HUDEP-2 (cell line): ENCODE data around the gene MLXIP.
A peak's percentile ranks its signal among the peaks of the same experiment; 100 is the strongest.

Source experiments
- DNase-seq, 76 experiments: peaks; one replicate each; lab custom pipeline; 2025; ENCODE audit not compliant: unreplicated experiment in 76 of 76; lab: John Stamatoyannopoulos, UW

Gene MLXIP

DNA sequence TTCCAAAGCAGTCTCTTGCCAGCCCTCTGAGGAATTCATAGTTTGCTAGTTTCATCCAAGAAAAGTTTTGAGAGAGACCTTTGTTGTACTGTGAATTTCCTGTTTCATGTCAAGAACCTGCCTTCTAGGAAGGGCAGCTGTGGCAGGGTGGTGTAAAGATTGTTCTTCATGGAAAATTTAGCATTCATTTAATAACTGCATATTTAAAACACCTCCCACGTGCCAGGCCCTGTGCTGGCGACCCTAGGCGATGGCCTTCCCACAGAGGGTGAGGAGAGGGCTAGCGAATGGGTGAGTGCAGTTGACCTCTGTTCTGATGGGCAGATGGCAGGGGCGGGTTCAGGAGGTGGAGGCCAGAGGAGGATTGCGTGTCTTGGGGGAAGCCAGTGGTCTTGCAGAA, 43.2 kb downstream of the MLXIP start:
- DNase-seq = no peak

DNA sequence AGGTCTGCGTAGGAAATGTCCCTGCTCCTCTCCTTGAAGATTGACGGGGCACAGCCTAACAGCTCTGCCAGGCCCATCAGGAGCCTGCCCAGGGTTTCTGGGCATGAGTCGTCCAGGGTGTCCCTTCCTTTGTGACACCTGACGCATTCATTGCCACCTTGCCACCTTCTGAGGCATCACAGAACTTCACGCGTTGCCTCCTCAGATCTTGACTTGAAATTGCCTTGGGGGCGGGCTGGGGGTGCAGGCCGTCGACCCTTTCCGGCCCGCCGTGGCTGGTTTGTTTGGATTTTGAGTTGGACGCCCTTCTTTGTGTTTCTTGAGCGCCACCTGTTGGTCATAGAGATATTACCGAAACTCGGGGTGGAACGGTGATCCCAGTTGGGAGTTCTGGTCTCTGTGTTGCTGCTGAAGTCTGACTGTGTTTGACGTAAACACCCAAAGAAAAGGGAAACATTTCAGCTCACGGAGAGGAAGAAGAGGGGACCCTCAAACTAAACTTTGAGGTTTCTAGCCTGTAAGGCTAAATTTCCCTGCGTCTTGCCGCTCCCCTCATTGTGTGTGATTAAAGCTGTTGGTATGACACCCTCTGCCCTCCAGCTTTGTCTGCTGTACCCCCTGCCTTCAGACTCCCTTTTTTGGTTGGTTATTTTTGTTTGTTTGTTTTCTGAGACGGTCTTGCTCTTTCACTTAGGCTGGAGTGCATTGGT, 44.6 kb downstream of the MLXIP start:
- peak in 59 of 76 experiments; percentile 7 to 76 (median 42) for DNase-seq

DNA sequence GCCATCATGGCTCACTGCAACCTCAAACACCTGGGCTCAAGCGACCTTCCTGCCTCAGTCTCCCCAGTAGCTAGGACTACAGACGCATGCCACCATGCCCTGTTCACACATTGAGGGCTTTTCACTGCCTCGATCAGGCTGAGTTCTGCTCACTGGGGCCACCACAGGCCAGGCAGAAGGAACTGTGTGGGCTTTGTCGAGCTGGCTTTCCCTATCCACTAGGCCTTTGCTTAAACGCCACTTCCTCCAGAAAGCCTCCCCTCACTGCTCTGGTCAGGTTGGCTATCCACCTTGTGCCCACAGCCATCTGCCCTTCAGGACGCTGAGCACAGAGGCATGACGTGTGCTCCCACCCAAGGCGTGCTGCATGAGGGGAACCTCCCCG, 45.2 kb downstream of the MLXIP start:
- no peak for DNase-seq

DNA sequence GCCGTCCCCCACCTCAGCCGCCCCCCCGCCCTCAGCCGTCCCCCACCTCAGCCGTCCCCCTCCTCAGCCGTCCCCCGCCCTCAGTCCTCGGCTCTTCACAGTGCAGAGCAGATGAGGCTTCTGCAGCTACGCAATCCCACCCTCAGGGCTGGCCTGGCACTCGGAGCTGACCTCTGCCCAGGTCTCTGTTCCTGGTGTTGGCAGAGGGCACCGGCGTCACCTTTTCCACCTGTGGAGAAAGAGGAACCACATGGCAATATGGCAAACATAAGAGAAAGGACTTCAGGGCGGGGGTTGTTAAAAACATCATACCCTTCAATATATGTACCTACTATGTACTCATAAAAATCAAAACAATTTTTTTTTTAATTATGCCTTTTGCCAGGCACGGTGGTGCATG, 45.8 kb downstream of the MLXIP start:
- DNase-seq = no peak

DNA sequence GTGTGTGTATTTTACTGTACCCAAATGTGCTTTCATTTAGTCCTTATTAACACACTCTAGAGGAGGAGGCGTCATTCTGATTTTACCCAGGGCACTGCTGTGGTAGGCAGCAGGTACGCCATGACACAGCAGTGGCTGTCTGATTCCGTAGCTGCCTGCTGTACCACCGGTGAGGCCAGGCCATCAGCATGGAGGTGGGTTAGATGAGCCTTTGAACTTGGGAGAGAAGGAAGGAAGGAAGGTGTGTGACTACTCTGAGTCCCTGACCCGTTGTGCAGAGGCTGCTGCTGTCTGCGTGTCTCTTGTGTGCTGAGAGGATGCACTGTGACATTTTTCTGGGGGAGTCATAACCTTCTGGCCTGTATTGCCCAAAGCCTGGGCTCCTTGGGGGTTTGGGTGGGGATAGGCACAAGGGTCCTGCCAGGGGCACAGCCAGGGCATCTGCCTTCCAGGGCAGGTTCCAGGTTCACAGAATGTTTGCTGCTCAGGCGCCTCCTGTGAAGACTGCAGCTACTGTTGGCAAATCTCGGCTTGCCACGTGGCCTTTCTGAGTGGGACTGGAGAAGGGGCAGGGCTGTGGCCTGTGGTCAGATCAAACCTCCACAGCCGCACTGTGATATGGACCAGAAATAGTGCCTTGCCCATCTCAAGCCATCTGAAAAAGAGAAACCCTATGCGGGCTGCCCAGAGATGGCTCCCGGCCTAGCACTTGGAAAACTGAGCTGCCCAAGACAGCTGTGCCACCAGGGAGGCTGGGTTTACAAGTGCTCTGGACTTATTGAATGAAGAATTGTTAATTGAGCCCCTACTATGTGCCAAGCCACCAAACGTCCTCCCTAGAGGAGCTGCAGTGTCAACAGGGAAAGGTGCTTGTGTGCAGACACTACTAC, 47.1 kb downstream of the MLXIP start:
- DNase-seq = peak in 40 of 76 experiments; percentile 9 to 62 (median 32)

DNA sequence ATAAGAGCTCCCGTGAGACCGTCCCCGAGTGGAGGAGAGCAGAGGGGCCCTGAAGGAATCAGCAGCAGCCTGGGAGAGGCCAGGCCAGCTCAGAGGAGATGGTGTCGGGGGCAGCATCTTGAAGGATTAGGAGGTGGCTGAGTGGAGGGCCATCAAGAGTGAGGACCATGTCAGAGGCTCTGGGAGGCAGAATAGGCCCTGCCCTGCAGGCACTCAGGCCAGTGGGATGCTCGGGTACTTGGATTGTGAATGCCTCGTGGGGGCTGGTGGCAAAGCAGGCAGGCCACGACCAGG, 47.7 kb downstream of the MLXIP start:
- no peak for DNase-seq

DNA sequence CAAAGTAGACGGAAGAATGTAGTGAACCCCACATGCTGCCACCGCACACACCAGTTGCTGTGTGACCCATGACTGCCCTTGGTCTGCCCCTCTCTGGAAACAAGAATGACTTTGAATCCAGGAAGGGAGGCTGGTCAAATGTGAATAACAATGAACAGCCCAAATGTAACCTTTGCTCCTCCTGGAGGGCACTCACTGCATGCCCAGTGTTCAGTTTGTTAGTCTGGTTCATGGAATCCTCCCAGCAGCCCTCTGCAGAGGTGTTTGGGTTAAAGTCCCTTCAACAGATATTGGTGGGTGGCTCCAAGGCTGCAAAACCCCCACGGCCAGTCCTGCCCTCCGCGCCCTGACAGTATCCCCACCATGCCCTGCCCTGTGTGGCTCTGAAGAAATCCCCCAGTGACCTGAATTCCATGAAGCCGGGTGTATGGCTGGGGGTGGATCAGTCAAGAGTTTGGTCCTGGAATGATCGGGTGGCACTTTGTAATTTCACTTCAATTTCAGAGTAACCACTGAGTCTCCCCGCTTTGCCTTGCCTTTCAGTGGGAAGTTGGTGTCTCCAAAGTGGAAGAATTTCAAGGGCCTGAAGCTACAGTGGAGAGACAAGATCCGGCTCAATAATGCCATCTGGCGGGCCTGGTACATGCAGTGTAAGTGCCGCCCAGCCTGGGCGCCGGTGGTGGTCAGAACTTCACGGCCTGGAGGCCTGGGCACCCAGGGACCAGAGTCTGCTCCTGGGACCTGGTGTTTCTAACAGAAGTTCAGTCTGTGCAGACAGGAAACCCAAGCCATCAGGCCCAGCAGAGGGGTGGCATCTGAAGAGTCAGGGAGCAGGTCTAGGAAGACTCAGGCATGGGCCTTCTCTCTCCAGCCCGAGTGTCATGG, 48.4 kb downstream of the MLXIP start:
- DNase-seq = no peak

DNA sequence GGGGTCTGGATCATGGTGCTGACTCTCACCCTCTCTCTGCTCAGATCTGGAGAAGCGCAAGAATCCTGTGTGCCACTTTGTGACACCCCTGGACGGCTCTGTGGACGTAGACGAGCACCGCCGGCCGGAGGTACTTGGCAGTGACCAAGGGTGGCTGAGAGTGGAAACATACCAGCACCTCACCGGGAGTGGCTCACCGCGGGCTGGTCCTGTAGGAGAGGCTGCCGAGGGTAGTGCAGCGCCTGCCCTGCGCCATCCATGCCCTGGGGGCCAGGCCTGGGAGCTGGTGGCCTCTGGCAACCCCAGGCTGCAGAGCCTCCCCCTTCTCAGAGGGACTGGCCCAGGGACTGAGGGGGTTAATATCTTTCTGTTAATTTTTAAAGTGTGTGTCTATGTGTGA, 49.3 kb downstream of the MLXIP start:
- DNase-seq = no peak

DNA sequence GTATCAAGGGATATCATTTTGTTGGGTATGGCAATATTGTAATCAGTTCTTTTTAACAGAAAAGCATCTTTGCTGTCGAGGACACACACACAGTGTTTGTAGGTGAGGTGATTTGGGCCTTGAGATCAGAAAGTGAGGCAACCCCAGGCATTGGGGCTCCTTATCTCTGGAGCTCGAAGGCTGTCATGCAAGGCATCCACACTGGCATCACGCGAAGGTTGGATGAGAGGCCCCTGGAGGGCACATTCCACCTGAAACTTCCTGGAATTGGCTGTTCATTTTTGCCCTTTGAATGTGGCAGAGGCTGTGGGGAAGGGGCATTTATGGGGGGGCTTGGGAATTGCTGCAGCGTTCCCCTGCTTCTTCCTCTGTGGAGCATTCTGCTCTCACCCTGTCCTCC, 49.9 kb downstream of the MLXIP start:
- DNase-seq = no peak

DNA sequence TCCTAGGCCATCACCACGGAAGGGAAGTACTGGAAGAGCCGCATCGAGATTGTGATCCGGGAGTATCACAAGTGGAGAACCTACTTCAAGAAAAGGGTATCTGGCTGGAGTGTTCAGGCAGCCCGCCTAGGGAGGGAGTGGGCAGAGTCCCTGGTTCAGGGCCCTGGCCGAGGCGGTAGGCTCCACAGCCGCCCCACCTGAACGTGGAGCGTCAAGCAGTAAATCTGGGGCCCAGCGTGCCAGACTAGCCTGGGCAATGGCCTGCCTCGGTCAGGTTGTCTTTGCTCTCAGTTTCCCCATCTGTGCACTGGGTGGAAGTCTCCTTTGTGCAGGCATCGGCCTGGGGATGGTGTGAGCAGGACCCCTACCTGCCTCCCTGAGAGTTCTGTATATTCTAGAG, 50.6 kb downstream of the MLXIP start:
- no peak for DNase-seq

DNA sequence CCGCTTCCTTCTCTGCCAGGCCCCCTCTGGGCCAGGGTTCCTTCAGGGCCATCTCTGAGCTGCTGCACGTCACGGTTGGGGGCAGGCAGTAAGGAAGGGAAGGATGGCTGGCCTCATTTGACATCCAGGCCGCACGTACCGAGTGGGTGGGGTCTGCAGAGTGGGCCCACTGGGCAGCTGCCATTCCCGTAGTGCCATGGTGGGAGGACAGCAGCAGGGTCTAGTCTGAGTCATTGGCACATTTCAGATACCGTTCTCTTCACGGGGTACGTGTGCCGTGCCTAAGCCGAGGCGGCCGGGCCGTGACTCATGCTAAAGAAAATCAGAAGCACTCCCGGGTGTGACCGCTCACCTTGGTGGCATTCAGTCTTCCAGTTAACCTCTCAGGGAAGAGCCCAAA, 51.6 kb downstream of the MLXIP start:
- no peak for DNase-seq

DNA sequence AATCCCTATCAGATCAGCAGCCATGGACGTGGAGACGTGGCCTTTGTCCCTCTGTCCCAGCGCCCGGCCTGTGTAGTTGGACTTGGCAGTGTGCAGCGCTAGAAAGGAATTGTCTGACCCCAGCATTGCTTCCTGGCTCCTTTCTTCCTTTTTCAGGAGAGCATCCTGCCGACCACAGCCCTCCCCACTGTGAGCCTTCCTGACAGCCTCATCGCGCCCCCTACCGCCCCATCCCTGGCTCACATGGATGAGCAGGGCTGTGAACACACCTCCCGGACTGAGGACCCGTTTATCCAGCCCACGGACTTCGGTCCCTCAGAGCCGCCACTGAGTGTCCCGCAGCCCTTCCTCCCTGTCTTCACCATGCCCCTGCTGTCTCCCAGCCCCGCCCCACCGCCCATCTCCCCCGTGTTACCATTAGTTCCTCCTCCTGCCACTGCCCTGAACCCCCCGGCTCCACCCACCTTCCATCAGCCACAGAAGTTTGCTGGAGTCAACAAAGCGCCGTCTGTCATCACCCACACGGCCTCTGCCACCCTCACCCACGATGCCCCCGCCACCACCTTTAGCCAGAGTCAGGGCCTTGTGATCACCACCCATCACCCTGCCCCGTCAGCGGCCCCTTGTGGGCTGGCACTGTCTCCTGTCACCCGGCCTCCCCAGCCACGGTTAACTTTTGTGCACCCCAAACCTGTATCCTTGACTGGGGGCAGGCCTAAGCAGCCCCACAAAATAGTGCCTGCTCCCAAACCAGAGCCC, 54.8 kb downstream of the MLXIP start:
- no peak for DNase-seq

DNA sequence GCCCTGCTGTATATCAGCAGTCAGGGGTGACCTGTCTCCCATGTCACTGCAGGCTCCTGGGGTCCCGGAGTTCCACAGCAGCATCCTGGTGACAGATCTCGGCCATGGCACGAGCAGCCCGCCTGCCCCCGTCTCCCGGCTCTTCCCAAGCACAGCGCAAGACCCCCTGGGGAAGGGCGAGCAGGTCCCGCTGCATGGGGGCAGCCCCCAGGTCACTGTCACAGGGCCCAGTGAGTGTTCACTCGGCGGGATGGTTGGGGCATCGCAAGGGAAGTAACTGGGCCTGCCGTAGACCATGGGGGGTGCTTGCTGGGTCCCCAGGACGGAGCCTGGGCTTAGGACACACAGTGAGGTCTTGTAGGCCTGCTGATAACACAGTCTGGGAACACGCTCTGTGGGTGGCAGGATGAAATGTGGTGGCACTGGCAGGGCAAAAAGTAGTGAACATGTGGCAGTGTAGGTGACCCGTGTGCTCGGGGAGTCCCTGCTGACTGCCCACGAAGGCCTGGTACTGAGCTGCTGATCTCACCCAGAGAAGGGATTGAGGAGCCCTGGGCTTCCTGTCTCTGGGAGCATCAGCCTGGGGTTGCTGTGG, 57.0 kb downstream of the MLXIP start:
- no peak for DNase-seq

DNA sequence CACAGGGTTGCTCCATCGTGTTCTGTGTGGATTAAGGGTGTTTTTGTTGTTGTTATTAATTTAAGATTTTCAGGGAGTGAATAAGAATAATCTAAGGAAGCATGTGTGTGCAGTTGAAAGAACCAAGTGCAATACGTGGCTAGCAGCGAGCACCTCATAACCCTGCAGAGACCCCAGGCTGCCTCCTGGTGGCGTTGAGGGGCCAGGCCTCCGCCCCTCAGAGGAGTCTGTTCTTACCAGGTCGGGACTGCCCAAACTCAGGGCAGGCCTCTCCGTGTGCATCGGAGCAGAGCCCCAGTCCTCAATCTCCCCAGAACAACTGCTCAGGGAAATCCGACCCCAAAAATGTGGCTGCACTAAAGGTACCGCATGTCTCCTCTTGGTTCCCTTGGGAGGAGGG, 58.7 kb downstream of the MLXIP start:
- no peak for DNase-seq

DNA sequence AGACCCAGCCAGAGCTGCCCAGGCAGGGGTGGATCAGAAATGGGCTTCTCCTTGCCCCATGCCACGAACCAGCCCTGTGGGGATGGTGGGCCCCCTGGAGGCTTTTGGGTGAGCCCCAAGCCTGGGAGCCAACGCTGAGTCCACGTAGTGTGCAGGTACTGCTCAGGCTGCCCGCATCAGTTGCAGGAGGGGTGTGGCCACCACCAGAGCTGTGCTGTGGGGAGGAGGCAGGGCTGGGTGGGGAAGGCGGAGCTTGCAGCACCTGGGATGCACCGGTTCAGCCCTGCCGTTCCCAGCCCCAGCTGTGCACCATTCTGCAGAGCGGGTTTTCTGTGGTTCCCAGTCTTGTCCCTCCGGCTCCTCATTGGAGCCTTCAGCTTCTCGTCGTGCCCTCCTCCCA, 59.1 kb downstream of the MLXIP start:
- DNase-seq = no peak

DNA sequence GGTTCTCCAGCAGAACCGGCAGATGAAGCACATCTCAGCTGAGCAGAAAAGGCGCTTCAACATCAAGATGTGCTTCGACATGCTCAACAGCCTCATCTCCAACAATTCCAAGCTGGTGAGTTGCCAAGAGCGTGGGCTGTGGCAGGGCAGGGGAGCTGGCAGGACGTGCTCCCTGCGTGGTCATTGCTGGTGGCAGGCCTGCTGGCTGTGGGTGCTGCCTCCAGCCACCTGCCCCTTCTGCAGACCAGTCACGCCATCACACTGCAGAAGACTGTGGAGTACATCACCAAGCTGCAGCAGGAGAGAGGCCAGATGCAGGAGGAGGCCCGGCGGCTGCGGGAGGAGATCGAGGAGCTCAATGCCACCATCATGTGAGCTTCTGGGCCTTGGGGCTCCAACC, 59.6 kb downstream of the MLXIP start:
- DNase-seq = no peak

DNA sequence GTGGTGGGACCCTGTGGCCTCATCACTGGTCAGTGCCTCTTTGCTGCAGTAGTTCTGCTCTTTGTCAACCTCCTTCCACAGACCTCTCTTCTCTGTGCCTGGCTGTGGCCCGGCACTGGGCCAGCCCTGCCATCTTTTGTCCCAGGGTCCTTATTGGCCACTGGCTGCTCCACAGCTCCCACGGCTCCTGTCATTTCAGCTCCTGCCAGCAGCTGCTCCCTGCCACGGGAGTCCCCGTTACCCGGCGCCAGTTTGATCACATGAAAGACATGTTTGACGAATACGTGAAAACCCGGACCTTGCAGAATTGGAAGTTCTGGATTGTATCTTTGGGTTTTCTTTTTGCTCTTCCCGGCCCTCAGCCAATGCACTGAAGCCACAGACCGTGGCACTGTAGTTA, 60.1 kb downstream of the MLXIP start:
- DNase-seq = no peak

DNA sequence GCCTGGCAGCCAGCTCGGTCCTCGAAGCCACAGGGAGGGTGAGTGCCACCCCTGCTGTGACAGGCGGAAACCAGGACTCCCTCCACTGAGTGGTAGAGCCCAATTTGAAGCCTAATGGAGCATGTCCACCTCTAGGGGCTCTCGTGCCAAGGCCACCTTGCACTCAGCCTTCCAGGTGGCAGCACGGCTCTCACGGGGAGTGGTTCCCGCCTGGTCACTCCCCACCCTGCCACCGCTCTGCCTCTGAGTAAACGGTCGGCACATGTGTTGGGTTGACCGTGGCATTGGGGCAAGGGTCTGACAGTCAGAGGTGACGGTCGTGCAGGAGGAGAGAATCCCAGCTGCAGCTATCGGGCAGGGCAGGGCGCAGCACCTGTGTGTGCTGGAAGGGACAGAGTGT, 60.7 kb downstream of the MLXIP start:
- DNase-seq = no peak

DNA sequence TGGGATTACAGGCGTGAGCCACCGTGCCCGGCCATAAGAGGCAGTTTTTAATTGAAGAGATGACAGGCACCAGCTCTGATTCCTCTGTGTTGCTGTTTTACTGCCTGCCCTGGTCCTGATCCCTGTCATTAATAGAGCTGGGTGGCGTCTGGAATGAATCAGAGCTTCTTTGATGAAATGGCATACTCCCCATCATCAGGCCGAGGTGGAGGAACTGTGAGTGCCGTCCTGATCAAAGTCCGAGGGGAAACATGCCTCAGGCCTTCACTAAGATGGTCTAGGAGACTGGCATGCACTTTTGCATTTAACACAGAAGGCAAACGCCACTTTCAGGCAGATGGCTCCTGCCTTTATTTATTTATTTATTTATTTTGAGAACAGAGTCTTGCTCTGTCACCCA, 61.4 kb downstream of the MLXIP start:
- no peak for DNase-seq

DNA sequence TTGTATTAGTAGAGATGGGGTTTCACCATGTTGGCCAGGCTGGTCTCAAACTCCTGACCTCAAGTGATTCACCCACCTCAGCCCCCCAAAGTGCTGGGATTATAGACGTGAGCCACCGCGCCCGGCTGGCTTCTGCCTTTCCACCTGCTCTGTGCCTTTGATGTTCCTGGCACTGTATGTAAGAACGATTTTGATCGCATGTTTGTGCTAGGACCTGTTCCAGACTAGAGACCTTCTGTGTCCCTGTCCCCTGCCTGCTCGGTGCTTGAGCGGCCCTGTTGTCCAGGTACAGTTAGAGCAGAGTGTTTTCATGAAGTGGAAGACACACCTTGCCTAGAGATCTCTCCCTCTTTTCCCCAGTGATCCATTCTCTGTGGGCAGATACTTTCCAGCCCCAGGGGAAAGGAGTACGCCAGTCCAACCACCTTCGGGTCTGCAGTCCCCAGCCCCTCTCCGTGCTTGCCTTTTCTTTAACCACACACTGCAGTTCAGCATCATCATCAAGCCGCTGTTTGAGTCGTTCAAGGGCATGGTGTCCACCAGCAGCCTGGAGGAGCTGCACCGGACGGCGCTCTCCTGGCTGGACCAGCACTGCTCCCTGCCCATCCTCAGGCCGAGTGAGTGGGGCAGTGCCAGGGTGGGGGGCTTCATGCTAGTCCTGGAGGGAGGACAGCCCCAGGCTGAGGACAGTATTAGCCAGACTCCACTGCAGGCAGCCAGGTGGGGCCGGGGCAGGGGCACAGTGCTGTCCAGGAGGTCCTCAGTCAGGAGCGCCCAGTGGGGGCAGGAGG, 62.1 kb downstream of the MLXIP start:
- DNase-seq = no peak
